ENCODE results near the gene TBC1D24.
A peak's percentile ranks its signal among the peaks of the same experiment; 100 is the strongest.
"Not testable (repeated sequence)": the region's sequence is repeated elsewhere in the genome, so short reads cannot be mapped to it uniquely, and the experiment has no call there.

The TBC1D24 gene

GRCh38 chr16:2474877-2475412 is at the start of gene TBC1D24:
Gene TBC1D24, plus strand, starts transcription at chr16:2475127. Its CDS starts 21,022 bp downstream, at chr16:2496149.
- peak; percentile 80 for DNase-seq

- DNase-seq = no peak
Observed at GRCh38 chr16:2425825-2426430, 49.0 kb upstream of the TBC1D24 start.

DNA sequence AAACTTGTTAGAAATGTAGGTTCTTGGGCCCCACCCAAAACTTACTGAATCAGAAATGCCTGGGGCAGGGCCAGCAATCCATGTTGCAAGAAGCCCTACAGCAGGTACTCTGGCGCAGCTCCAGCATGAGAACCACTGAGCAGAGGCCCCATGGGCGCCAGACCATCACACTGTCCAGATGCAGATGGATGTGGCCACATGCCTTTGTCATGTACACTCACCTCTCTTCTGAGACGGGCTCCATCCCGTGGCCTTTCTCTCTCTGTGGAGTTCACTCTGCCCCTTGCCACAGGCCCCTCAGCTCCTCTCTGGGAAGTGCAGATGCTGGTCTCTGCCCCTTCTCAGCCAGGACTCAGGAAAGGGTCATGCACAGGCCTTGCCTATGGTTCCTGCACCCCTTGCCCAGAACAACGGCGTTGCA is 48.0 kb upstream of the TBC1D24 start:
- DNase-seq = no peak

GRCh38 chr16:2427526-2427925 is 47.4 kb upstream of the TBC1D24 start:
- DNase-seq = no peak

DNA sequence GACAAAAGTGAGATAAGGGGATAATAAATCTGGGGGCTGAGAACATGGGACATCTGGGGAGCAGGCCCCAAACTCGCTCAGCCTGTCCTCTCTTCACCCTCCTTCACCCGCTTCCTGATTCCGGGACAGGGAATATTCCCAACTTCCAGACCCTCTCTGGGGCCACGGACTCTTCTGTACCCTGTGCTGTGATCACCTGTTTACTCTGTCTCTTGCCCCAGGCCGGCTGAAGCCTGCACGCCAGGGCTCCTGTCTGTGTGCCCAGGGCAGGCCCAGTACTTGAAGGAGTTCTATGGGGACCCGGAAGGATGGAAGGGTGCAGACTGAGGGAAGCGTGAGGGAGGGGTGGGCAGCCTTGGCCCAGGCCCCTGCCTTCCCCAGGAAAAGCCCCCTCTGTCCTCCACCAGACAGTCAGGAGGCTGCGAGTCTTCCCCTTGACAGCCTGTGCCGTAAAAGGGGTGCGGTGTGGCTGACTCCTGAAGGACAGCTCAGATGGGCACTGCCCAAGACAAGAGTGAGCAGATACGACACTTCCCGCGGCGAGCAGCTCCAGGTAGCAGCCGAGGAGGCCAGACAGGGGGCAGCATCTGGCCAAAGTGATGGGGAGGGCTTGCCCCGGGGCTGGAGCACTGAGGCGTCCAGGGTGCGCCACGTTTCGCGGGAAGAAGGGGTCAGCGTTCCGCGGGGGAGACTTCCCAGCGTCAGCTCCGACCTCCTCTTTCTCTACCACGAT is 46.7 kb upstream of the TBC1D24 start:
- DNase-seq = no peak

GRCh38 chr16:2428784-2429033 is 46.2 kb upstream of the TBC1D24 start:
- no peak for DNase-seq

- peak; percentile 99 for DNase-seq
Observed at GRCh38 chr16:2429034-2429770, 45.7 kb upstream of the TBC1D24 start, which contains the start of gene CCNF. Gene CCNF, plus strand, starts transcription at chr16:2429447. Its CDS starts 35 bp downstream, at chr16:2429482.

- no peak for DNase-seq
Observed at GRCh38 chr16:2429771-2430663, 44.9 kb upstream of the TBC1D24 start.

GRCh38 chr16:2432286-2432685 is 42.6 kb upstream of the TBC1D24 start:
- no peak for DNase-seq

- DNase-seq = no peak
Observed at GRCh38 chr16:2432801-2433505, 42.0 kb upstream of the TBC1D24 start.

DNA sequence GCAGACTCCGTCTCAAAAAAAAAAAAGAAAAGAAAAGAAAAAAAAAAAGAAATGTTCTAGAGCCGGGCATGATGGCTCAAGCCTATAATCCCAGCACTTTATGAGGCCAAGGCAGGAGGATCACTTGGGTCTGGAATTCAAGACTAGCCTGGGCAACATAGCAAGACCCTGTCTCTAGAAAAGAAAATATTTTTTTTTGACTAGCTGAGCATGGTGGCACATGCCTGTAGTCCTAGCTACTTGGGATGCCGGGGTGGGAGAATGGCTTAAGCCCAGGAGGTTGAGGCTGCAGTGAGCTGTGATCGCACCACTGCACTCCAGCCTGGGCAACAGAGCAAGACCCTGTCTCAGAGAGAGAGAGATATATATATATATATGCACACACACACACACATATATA is 39.7 kb upstream of the TBC1D24 start:
- not testable (repeated sequence) for DNase-seq

DNA sequence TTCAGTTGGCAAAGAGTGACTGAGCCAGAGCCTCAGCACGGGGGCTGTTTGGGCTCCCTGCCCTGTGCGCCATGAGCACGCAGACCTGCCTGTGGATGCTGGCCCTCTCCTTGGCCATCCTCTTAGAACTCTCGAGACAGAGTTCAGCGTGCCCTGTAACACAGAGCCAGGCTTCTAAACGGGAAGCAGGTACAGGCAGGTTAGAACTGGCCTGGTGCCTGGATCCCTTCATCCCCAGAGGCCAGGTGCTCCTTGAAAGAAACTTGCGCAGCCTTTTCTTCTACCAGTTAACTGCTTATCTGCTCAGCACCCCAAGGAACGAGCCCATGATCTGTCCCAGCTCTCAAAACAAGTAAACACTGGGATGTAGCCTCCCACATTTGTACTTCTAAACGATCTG is 38.8 kb upstream of the TBC1D24 start:
- DNase-seq = no peak

GRCh38 chr16:2437032-2437790 is 37.7 kb upstream of the TBC1D24 start:
- DNase-seq = no peak

DNA sequence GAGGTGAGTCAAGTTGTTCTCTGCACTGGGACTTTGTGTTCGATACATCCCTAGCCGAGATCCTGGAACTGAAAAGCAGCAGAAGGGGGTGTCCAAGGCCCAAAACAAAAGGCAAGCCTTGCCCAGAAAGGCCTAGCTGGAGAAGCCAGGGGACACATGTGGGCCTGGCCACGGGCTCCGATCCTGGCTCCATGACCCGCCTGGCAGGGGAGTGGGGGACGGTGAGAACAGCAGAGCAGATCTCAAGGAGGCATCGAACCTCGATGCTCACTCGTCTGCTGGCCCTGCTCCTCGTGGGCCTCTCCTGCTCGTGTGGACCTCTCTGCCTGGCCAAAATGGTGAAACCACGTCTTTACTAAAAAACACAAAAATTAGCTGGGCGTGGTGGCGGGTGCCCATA is 36.8 kb upstream of the TBC1D24 start:
- no peak for DNase-seq

GRCh38 chr16:2439598-2439997 is 35.3 kb upstream of the TBC1D24 start:
- no peak for DNase-seq

DNA sequence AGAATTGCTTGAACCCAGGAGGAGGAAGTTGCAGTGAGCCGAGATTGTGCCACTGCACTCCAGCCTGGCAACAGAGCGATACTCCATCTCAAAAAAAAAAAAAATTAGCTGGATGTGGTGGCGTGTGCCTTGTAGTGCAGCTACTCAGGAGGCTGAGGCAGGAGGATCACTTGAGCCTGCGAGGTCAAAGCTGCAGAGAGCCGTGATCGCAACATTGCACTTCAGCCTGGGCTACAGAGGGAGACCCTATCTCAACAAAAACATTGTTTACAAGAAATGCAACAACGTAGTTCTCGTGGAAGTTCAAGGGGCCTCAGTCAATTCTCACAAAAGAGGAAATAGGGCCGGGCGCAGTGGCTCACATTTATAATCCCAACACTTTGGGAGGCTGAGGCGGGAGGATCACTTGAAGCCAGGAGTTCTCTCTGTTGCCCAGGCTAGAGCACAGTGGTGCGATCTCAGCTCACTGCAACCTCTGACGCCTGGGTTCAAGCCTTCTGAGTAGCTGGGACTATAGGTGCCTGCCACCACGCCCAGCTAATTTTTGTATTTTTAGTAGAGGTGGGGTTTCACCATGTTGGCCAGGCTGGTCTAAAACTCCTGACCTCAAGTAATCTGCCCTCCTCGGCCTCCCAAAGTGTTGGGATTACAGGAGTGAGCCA is 33.7 kb upstream of the TBC1D24 start:
- DNase-seq = not testable (repeated sequence)

DNA sequence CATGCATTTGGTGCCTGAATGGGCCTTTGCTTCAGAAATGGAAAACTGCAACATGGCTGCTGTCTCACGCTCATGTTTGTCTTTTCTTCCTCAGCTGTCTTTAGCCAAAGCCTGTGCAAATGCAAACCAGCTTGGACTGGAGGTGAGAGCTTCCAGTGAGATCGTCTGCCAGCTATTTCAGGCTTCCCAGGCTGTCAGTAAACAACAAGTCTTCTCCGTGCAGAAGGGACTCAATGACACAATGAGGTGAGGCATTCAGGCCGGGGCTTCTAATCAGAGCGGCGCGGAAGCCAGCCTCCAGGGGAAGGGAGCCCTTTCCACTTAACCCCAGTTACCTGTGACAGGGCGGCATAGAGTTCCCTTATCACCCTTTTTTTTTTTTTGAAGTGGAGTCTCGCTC is 31.4 kb upstream of the TBC1D24 start:
- no peak for DNase-seq

DNA sequence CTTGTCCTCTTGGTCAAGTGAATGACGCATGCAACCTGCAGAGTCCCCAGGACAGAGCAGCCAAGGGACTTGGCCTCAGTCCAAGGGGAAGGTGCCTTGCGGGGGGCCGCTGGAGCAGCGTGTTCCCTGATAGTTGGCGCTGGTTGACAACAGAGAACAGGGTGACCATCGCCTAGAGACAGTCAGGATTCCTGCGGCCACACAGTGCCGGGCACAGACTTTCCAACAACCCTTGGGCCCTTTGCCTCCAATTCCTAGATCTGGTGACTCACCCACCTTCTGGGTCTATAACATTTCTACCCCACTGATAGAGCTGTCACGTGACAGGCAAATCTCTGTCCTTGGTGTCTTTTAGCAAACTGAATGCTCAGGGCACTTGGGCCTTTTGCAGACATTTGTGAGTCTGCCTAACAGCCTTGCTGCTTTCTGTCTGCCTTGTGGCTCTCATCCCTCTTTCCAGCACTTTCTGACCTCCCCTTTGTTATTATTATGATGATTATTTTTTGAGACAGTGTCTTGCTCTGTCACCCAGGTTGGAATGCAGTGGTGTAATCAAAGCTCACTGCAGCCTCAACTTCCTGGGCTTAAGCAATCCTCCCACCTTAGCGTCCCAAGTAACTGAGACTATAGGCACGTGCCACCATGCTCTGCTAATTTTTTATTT is 26.9 kb upstream of the TBC1D24 start:
- DNase-seq = no peak

- DNase-seq = no peak
Observed at GRCh38 chr16:2449118-2449517, 25.8 kb upstream of the TBC1D24 start.

DNA sequence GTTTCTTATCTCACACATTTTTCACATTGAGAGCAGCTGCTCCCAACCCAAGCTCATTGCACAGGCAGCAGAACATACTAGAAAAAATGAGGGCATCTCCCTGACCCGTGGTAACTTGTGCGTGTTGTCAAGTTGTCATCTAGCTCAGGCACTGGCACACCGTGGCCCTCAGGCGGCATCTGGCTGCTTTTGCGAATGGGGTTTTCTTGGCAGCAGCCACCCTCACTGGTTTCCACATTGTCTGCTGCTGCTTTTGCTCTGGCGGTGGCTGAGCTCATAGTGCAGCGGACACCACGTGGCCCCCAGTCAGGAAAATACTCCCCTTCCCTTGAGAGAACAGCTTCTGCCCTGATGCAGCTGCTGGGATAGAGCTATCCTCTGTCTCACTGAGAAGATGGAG is 24.4 kb upstream of the TBC1D24 start:
- no peak for DNase-seq
